Stomach (tissue), 4 donors: ENCODE data around the gene USP8.

Source experiments
- POLR2A ChIP-seq, 4 donors: fragments of 450-650 bp; IDR thresholded peaks; one replicate each; pipeline ENCODE4 v1.6.1; 2016; ENCODE audit warnings: antibody characterized with exemption in 4 of 4, control low read depth in 2 of 4, mild to moderate bottlenecking in 1 of 4, moderate library complexity in 1 of 4
- POLR2AphosphoS5 ChIP-seq, 3 donors: sonication (generic); formaldehyde crosslinking; IDR thresholded peaks; one replicate each; pipeline ENCODE4 v1.6.1; 2016; ENCODE audit warnings: antibody characterized with exemption in 3 of 3
- TF ChIP-seq, protein P1 (sequence below), 7 experiments: fragments of 450-650 bp in 4 of 7; fragments of 200-600 bp in 3 of 7; sonication (generic) in 3 of 7; IDR thresholded peaks; one replicate each; pipeline ENCODE4 v1.5.1; 2016 to 2019; ENCODE audit warnings: antibody characterized with exemption in 7 of 7, control low read depth in 2 of 7, mild to moderate bottlenecking in 1 of 7

DNA sequence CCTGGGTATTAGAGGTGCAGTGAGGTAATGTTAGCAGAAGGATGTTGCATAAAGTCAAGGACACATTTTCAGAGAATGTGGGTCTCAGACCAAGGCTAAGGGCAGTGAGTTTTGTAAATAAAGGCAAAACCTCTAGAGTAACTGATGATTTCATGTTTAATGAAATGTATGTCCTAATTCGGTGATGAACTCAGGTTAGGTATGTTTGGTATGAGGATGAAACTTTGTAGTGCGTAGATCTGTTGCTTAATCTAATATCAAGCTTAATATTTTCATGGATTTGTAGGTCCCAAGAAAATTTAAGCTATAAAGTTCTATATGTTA is 118.6 kb downstream of the USP8 start:
- TF ChIP-seq, protein P1, sequence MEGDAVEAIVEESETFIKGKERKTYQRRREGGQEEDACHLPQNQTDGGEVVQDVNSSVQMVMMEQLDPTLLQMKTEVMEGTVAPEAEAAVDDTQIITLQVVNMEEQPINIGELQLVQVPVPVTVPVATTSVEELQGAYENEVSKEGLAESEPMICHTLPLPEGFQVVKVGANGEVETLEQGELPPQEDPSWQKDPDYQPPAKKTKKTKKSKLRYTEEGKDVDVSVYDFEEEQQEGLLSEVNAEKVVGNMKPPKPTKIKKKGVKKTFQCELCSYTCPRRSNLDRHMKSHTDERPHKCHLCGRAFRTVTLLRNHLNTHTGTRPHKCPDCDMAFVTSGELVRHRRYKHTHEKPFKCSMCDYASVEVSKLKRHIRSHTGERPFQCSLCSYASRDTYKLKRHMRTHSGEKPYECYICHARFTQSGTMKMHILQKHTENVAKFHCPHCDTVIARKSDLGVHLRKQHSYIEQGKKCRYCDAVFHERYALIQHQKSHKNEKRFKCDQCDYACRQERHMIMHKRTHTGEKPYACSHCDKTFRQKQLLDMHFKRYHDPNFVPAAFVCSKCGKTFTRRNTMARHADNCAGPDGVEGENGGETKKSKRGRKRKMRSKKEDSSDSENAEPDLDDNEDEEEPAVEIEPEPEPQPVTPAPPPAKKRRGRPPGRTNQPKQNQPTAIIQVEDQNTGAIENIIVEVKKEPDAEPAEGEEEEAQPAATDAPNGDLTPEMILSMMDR (IDR thresholded peaks at IDR 0.05) = no peak
- TF ChIP-seq POLR2AphosphoS5 (IDR thresholded peaks at IDR 0.05) (no peak), POLR2A (IDR thresholded peaks at IDR 0.05) (no peak)
